KMS-11 (cell line): ENCODE data around the gene ORAI2.
A peak's percentile ranks its signal among the peaks of the same experiment; 100 is the strongest.

Source experiments
- H2AFZ ChIP-seq: fragments of 200-600 bp; sonication (generic); 2 replicates; pipeline ENCODE4 v1.6.1; 2016; ENCODE audit warnings: antibody characterized with exemption, mixed run types, low read depth
- H3K27ac ChIP-seq: fragments of 200-600 bp; sonication (generic); 2 replicates; pipeline ENCODE4 v1.6.1; 2016; ENCODE audit warnings: mild to moderate bottlenecking, mixed run types
- H3K27me3 ChIP-seq: fragments of 200-600 bp; sonication (generic); 2 replicates; pipeline ENCODE4 v1.6.1; 2017; ENCODE audit warnings: mild to moderate bottlenecking, low read depth, mixed run types, moderate library complexity; ENCODE audit not compliant: insufficient read depth
- H3K36me3 ChIP-seq: fragments of 200-600 bp; sonication (generic); 2 replicates; pipeline ENCODE4 v1.6.1; 2017; ENCODE audit warnings: mild to moderate bottlenecking, mixed run types; ENCODE audit not compliant: insufficient read depth
- H3K4me1 ChIP-seq: fragments of 200-600 bp; sonication (generic); 2 replicates; pipeline ENCODE4 v1.6.1; 2016; ENCODE audit warnings: mild to moderate bottlenecking, low read depth, mixed run types; ENCODE audit not compliant: poor library complexity, severe bottlenecking
- H3K4me2 ChIP-seq: fragments of 200-600 bp; sonication (generic); 2 replicates; pipeline ENCODE4 v1.7.0; 2016; ENCODE audit warnings: mild to moderate bottlenecking, mixed run types
- H3K4me3 ChIP-seq: fragments of 200-600 bp; sonication (generic); IDR thresholded peaks from 2 replicates; pipeline ENCODE4 v1.6.1; 2017; ENCODE audit warnings: low read depth, low read length, mixed read lengths; ENCODE audit not compliant: insufficient read depth
- H3K79me2 ChIP-seq: fragments of 200-600 bp; sonication (generic); 2 replicates; pipeline ENCODE4 v1.6.1; 2016; ENCODE audit warnings: low read depth, mixed run types; ENCODE audit not compliant: insufficient read depth
- H3K9ac ChIP-seq: fragments of 200-600 bp; sonication (generic); 2 replicates; pipeline ENCODE4 v1.6.1; 2016; ENCODE audit warnings: mild to moderate bottlenecking, mixed run types
- H4K20me1 ChIP-seq: fragments of 200-600 bp; sonication (generic); 2 replicates; pipeline ENCODE4 v1.6.1; 2016; ENCODE audit warnings: mild to moderate bottlenecking, mixed run types; ENCODE audit not compliant: insufficient read depth
- CTCF ChIP-seq: fragments of 200-600 bp; sonication (generic); conservative IDR thresholded peaks from 2 replicates; pipeline ENCODE4 v1.6.1; 2017; ENCODE audit warnings: low read depth, mild to moderate bottlenecking, antibody characterized with exemption, low read length, moderate library complexity, mixed read lengths

The ORAI2 gene

DNA sequence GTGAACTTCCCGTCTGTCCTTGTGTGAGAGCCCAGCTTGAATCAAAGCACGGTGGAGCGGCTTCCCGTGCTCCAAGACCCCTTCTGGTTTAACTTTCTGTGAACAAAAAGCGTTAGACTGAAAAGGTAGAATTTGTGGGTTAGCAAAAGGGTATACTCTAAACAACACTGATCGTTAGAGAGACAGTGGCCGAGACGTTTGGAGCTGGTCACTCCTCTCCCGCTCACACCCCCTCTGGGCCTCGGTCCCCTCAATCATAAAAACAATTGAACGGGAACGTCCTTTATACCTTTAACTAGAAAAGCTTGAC lies 36.7 kb upstream of the ORAI2 start:
- Histone ChIP-seq H2AFZ (peak overlapping the region; percentile 34; the same call in 1 of the 2 replicates), H3K36me3 (peaks cover 9% of the 10 kb centered on the region; the same call in 1 of the 2 replicates)

GRCh38 chr7:102398543-102398942 lies 34.8 kb upstream of the ORAI2 start:
- H3K27me3 ChIP-seq, result no peaks in the 10 kb centered on the region
- H3K4me3 ChIP-seq, result no peak overlapping the region
- H4K20me1 ChIP-seq, result no peaks in the 10 kb centered on the region
- H3K36me3 ChIP-seq, result peaks cover 9% of the 10 kb centered on the region; the same call in 1 of the 2 replicates
- H3K27ac ChIP-seq, result no peak overlapping the region
- peaks cover 28% of the 10 kb centered on the region for H3K79me2 ChIP-seq
- no peak for TF ChIP-seq CTCF
- H3K4me2 ChIP-seq, result no peak overlapping the region
- H2AFZ ChIP-seq, result no peak overlapping the region
- H3K4me1 ChIP-seq, result peaks cover 59% of the 10 kb centered on the region
- H3K9ac ChIP-seq, result no peak overlapping the region

More for the DNA sequence above, 36.7 kb upstream of the ORAI2 start:
- Histone ChIP-seq H3K27ac (peak overlapping the region; percentile 59), H3K27me3 (no peaks in the 10 kb centered on the region), H4K20me1 (no peaks in the 10 kb centered on the region), H3K9ac (peak overlapping the region; percentile 87), H3K4me3 (no peak overlapping the region), H3K4me2 (peak overlapping the region; percentile 85), H3K4me1 (peaks cover 41% of the 10 kb centered on the region), H3K79me2 (peaks cover 28% of the 10 kb centered on the region)
- TF ChIP-seq CTCF, result no peak

DNA sequence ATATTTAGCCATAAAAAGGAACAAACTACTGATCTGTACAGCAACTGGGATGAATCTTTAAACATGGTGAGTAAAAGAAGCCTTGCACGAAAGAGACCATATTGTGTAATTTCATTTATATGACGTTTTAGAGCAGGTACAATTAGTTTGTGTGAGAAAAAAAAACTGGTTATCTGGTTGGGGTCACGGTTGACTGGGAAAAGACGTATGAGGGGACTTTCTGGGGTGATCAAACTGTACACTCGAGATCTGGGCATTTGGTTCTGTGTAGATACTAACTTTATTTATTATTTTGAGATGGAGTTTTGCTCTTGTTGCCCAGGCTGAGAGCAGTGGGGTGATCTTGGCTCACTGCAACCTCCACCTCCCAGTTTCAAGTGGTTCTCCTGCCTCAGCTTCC lies 33.0 kb upstream of the ORAI2 start:
- H4K20me1 ChIP-seq, result no peaks in the 10 kb centered on the region
- peaks cover 9% of the 10 kb centered on the region; the same call in 1 of the 2 replicates for H3K36me3 ChIP-seq
- no peak overlapping the region for H3K4me3 ChIP-seq
- TF ChIP-seq CTCF, result no peak
- peaks cover 28% of the 10 kb centered on the region for H3K79me2 ChIP-seq
- H3K27ac ChIP-seq, result no peak overlapping the region
- H3K4me1 ChIP-seq, result peaks cover 72% of the 10 kb centered on the region
- no peaks in the 10 kb centered on the region for H3K27me3 ChIP-seq
- no peak overlapping the region for H3K4me2 ChIP-seq
- no peak overlapping the region for H3K9ac ChIP-seq
- no peak overlapping the region for H2AFZ ChIP-seq

DNA sequence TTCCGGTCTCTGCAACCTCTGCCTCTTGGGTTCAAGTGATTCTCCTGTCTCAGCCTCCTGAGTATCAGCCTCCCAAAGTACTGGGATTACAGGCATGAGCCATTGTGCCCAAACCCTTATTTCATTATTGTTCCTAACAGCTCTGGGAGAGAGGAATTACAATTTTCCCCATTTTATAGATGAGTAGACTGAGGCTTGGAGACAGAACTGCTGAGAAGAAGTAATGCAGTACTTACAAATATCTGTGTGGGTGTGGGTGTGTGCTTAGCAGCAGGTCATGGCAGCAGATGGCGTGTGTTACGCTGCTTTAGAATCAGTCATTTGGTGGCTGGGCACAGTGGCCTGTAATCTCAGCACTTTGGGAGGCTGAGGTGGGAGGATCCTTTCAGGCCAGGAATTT lies 29.8 kb upstream of the ORAI2 start:
- Histone ChIP-seq H3K36me3 (peaks cover 14% of the 10 kb centered on the region; the same call in 1 of the 2 replicates), H2AFZ (no peak overlapping the region), H3K27ac (peak overlapping the region; percentile 31; the same call in 1 of the 2 replicates), H3K4me1 (peaks cover 68% of the 10 kb centered on the region), H3K27me3 (no peaks in the 10 kb centered on the region), H3K9ac (no peak overlapping the region), H4K20me1 (no peaks in the 10 kb centered on the region), H3K4me3 (no peak overlapping the region), H3K4me2 (no peak overlapping the region; the same call in 1 of the 2 replicates), H3K79me2 (peaks cover 8% of the 10 kb centered on the region; the same call in 1 of the 2 replicates)
- TF ChIP-seq CTCF, result no peak
